ENCODE measurements around the gene FOSB.

DNA sequence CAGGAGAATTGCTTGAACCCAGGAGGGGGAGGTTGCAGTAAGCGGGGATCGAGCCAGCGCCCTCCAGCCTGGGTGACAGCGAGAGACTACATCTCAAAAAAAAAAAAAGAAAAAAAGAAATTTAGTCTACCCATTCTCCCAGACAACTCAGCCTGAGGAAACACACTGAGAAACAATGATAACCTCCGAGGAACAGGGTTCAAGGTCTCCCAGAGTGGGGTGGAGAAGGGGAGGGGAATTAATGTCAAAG, 38.1 kb downstream of the FOSB start:
- TF ChIP-seq, protein P1, sequence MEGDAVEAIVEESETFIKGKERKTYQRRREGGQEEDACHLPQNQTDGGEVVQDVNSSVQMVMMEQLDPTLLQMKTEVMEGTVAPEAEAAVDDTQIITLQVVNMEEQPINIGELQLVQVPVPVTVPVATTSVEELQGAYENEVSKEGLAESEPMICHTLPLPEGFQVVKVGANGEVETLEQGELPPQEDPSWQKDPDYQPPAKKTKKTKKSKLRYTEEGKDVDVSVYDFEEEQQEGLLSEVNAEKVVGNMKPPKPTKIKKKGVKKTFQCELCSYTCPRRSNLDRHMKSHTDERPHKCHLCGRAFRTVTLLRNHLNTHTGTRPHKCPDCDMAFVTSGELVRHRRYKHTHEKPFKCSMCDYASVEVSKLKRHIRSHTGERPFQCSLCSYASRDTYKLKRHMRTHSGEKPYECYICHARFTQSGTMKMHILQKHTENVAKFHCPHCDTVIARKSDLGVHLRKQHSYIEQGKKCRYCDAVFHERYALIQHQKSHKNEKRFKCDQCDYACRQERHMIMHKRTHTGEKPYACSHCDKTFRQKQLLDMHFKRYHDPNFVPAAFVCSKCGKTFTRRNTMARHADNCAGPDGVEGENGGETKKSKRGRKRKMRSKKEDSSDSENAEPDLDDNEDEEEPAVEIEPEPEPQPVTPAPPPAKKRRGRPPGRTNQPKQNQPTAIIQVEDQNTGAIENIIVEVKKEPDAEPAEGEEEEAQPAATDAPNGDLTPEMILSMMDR (conservative IDR thresholded peaks at IDR 0.05; ENCODE audit: low read depth, low read length): no peak
- no peak for TF ChIP-seq EZH2 (IDR thresholded peaks at IDR 0.05; ENCODE audit: borderline replicate concordance, low read depth, low read length, poor library complexity, severe bottlenecking)

All from A673 (cell line).